Lower leg skin (tissue), 4 donors: ENCODE measurements around the gene TRIM15. TPM values are rescaled to one million over a fixed set of nuclear protein-coding genes. Genes with fewer than 3 reads are reported as not detected.

Source experiments
- DNase-seq, 2 donors: peaks; one replicate each; pipeline ENCODE4 v3.0.0-alpha.2; 2019; ENCODE audit warnings: low spot score in 2 of 2
- H3K4me3 ChIP-seq: fragments of 200-600 bp; sonication (generic); 2 replicates; pipeline ENCODE4 v1.5.1; 2017; ENCODE audit warnings: mild to moderate bottlenecking, low read depth; ENCODE audit not compliant: poor library complexity, severe bottlenecking
- CTCF ChIP-seq, 3 donors: fragments of 450-650 bp; IDR thresholded peaks; one replicate each; pipeline ENCODE4 v1.5.1; 2016; ENCODE audit warnings: antibody characterized with exemption in 3 of 3, mild to moderate bottlenecking in 3 of 3, moderate library complexity in 2 of 3
- POLR2A ChIP-seq, 2 donors: fragments of 450-650 bp; IDR thresholded peaks; one replicate each; pipeline ENCODE4 v1.6.1; 2016 to 2017; ENCODE audit warnings: antibody characterized with exemption in 2 of 2, mild to moderate bottlenecking in 1 of 2, moderate library complexity in 1 of 2
- WGBS, 2 donors: methylation state at CpG; one replicate each; pipeline ENCODE4 v1.1.5; 2018; 5-methylcytosine and 5-hydroxymethylcytosine counted together
- intact Hi-C: fragments of 100-400 bp; cut with DNase I; formaldehyde crosslinking; loops from one replicate; pipeline ENCODE4 v1.15.0; 2023; ENCODE audit warnings: low total_unique reads
- total RNA-seq, 4 donors: library from RNA; depleted of rRNA; stranded (reverse); fragments of >200 nt; gene quantifications; one replicate each; pipeline ENCODE4 v1.1.0, GENCODE V29; 2016

The TRIM15 gene
- total RNA-seq, 4 donors from 2014 or later, result 0.98 to 4.3 (median 1.1) TPM

- H3K4me3 ChIP-seq, result no peak overlapping the region
- WGBS, 2 donors, result 59 to 63% methylated on average over 6 of the region's 6 CpGs
- intact Hi-C loops, result no loop called here
- TF ChIP-seq POLR2A (IDR thresholded peaks at IDR 0.05), result no peak
- TF ChIP-seq CTCF (IDR thresholded peaks at IDR 0.05), result no peak
- no peak for DNase-seq
Measured at GRCh38 chr6:30144811-30145210, 18.5 kb upstream of the TRIM15 start.

- intact Hi-C loops, result no loop called here
- TF ChIP-seq CTCF (IDR thresholded peaks at IDR 0.05) (no peak), POLR2A (IDR thresholded peaks at IDR 0.05) (no peak)
- 57 to 63% methylated on average over 7 of the region's 7 CpGs for WGBS, 2 donors
Measured at GRCh38 chr6:30145818-30146217, 17.5 kb upstream of the TRIM15 start.

GRCh38 chr6:30147096-30147495, 16.2 kb upstream of the TRIM15 start:
- DNase-seq, result no peak
- TF ChIP-seq POLR2A (IDR thresholded peaks at IDR 0.05), result no peak
- TF ChIP-seq CTCF (IDR thresholded peaks at IDR 0.05), result no peak
- 88 to 95% methylated on average over 3 of the region's 3 CpGs for WGBS, 2 donors
- intact Hi-C loops, result no loop called here
- no peak overlapping the region for H3K4me3 ChIP-seq

More at GRCh38 chr6:30145818-30146217, 17.5 kb upstream of the TRIM15 start:
- H3K4me3 ChIP-seq, result no peak overlapping the region
- no peak for DNase-seq

- intact Hi-C loops, result no loop called here
- no peak for DNase-seq
- H3K4me3 ChIP-seq, result no peak overlapping the region
- WGBS, 2 donors, result 55 to 69% methylated on average over 3 of the region's 3 CpGs
- no peak for TF ChIP-seq POLR2A (IDR thresholded peaks at IDR 0.05)
- TF ChIP-seq CTCF (IDR thresholded peaks at IDR 0.05), result no peak
Measured at GRCh38 chr6:30149234-30149633, 14.1 kb upstream of the TRIM15 start.

- H3K4me3 ChIP-seq, result no peak overlapping the region
- DNase-seq, result no peak
- 56 to 58% methylated on average over 7 of the region's 7 CpGs for WGBS, 2 donors
- intact Hi-C loops, result no loop called here
- TF ChIP-seq CTCF (IDR thresholded peaks at IDR 0.05) (no peak), POLR2A (IDR thresholded peaks at IDR 0.05) (no peak)
Measured at GRCh38 chr6:30149858-30150550, 13.3 kb upstream of the TRIM15 start.
